IMR-90 (cell line): Measurements from ENCODE around the gene DHRS13. TPM values are rescaled to one million over a fixed set of nuclear protein-coding genes. Genes with fewer than 3 reads are reported as not detected.
"Not testable (repeated sequence)": the region's sequence is repeated elsewhere in the genome, so short reads cannot be mapped to it uniquely, and the experiment has no call there.

Experiments used
- ATAC-seq: fragments of 200-7000 bp; cut with Tn5 transposase; 2 replicates; pipeline ENCODE4 v1.9.1; 2020; ENCODE audit warnings: low read depth, mild to moderate bottlenecking, moderate library complexity
- BruUV-seq: library from RNA; stranded (reverse); fragments of 400-500 nt; replicated peaks from 2 replicates; lab custom pipeline; 2021; lab: Mats Ljungman, UMichigan
- CTCF ChIA-PET: fragments of 300-600 bp; formaldehyde crosslinking; extraction: SDS; loops from one replicate; lab custom pipeline; 2021; ENCODE audit warnings: antibody characterized with exemption; lab: Yijun Ruan, JAX
- POLR2A ChIA-PET: fragments of 300-600 bp; sonication (Branson Sonifier 250); formaldehyde crosslinking; loops from one replicate; lab custom pipeline; 2022; ENCODE audit warnings: antibody characterized with exemption; ENCODE audit not compliant: unreplicated experiment; lab: Charles Lee
- DNase-seq: peaks from one replicate; pipeline ENCODE4 v3.0.0; 2013
- H2AFZ ChIP-seq: replicated peaks from 2 replicates; pipeline ENCODE3; 2013; ENCODE audit warnings: low read length, mild to moderate bottlenecking; ENCODE audit not compliant: poor library complexity
- H2AK5ac ChIP-seq: 2 replicates; pipeline ENCODE4 v1.6.1; 2013; ENCODE audit warnings: low read depth, low read length, inconsistent platforms
- H2AK9ac ChIP-seq: replicated peaks from 2 replicates; pipeline ENCODE3; 2013; ENCODE audit warnings: mild to moderate bottlenecking, low read depth, low read length, moderate library complexity; ENCODE audit not compliant: poor library complexity
- H2BK120ac ChIP-seq: 2 replicates; pipeline ENCODE4 v1.6.1; 2013; ENCODE audit warnings: low read depth, low read length, inconsistent platforms
- H2BK15ac ChIP-seq: 3 replicates; pipeline ENCODE4 v1.6.1; 2013; ENCODE audit warnings: low read depth, low read length, inconsistent platforms
- H2BK20ac ChIP-seq: 2 replicates; pipeline ENCODE4 v1.6.1; 2013; ENCODE audit warnings: low read depth, mild to moderate bottlenecking, inconsistent platforms, low read length, moderate library complexity
- H2BK5ac ChIP-seq: 2 replicates; pipeline ENCODE4 v1.6.1; 2013; ENCODE audit warnings: mild to moderate bottlenecking, low read depth, low read length, inconsistent platforms; ENCODE audit not compliant: poor library complexity, severe bottlenecking
- H3K14ac ChIP-seq: replicated peaks from 2 replicates; pipeline ENCODE4 v1.6.1; 2013; ENCODE audit warnings: low read depth, low read length, inconsistent platforms
- H3K18ac ChIP-seq: 2 replicates; pipeline ENCODE4 v1.6.1; 2013; ENCODE audit warnings: low read depth, low read length, control low read depth
- H3K23ac ChIP-seq: 2 replicates; pipeline ENCODE4 v1.6.1; 2013; ENCODE audit warnings: low read depth, low read length, inconsistent platforms
- H3K27ac ChIP-seq: 2 replicates; pipeline ENCODE4 v1.5.1; 2013; ENCODE audit warnings: mild to moderate bottlenecking, control low read depth, low read length; ENCODE audit not compliant: insufficient read depth
- H3K27me3 ChIP-seq: 2 replicates; pipeline ENCODE4 v1.6.1; 2013; ENCODE audit warnings: low read length; ENCODE audit not compliant: control insufficient read depth, insufficient read depth
- H3K36me3 ChIP-seq: 2 replicates; pipeline ENCODE4 v1.6.1; 2013; ENCODE audit warnings: low read length, mixed read lengths; ENCODE audit not compliant: control insufficient read depth, insufficient read depth
- H3K4ac ChIP-seq: 2 replicates; pipeline ENCODE4 v1.6.1; 2013; ENCODE audit warnings: low read depth, low read length, inconsistent platforms
- H3K4me1 ChIP-seq: 2 replicates; pipeline ENCODE4 v1.6.1; 2013; ENCODE audit warnings: low read length, mixed read lengths; ENCODE audit not compliant: control insufficient read depth, insufficient read depth
- H3K4me2 ChIP-seq: 2 replicates; pipeline ENCODE4 v1.6.1; 2013; ENCODE audit warnings: low read depth, mild to moderate bottlenecking, control low read depth, low read length, moderate library complexity
- H3K4me3 ChIP-seq: 2 replicates; pipeline ENCODE4 v1.5.1; 2013; ENCODE audit warnings: low read depth, mild to moderate bottlenecking, control low read depth, low read length, moderate library complexity; ENCODE audit not compliant: insufficient read depth
- H3K56ac ChIP-seq: 2 replicates; pipeline ENCODE4 v1.6.1; 2013; ENCODE audit warnings: low read length, inconsistent platforms; ENCODE audit not compliant: insufficient read depth; ENCODE audit errors: extremely low read depth
- H3K79me1 ChIP-seq, 2 experiments: 2 replicates each; pipeline ENCODE4 v1.6.1; 2013; ENCODE audit warnings: low read length in 2 of 2, inconsistent platforms in 1 of 2, low read depth in 1 of 2
- H3K9ac ChIP-seq: 2 replicates; pipeline ENCODE4 v1.6.1; 2013; ENCODE audit warnings: low read depth, low read length, control low read depth
- H3K9me1 ChIP-seq: 2 replicates; pipeline ENCODE4 v1.6.1; 2013; ENCODE audit warnings: low read length, inconsistent platforms; ENCODE audit not compliant: insufficient read depth
- H3K9me3 ChIP-seq: 2 replicates; pipeline ENCODE4 v1.6.1; 2013; ENCODE audit warnings: low read length; ENCODE audit not compliant: control insufficient read depth, insufficient read depth
- H4K20me1 ChIP-seq: 2 replicates; pipeline ENCODE4 v1.6.1; 2013; ENCODE audit warnings: low read length, inconsistent platforms; ENCODE audit not compliant: insufficient read depth
- H4K5ac ChIP-seq: 2 replicates; pipeline ENCODE4 v1.6.1; 2013; ENCODE audit warnings: mild to moderate bottlenecking, low read depth, low read length, control low read depth
- H4K8ac ChIP-seq, 2 experiments: 2 replicates each; pipeline ENCODE4 v1.6.1; 2013; ENCODE audit warnings: low read depth in 2 of 2, low read length in 2 of 2, control low read depth in 1 of 2, inconsistent platforms in 1 of 2
- H4K91ac ChIP-seq: 2 replicates; pipeline ENCODE4 v1.6.1; 2013; ENCODE audit warnings: low read depth, low read length, inconsistent platforms; ENCODE audit not compliant: insufficient read depth
- CEBPB ChIP-seq: IDR thresholded peaks from 2 replicates; pipeline ENCODE4 v1.6.1; 2012; ENCODE audit warnings: low read depth, low read length, improper control_type of control experiment
- CHD1 ChIP-seq: IDR thresholded peaks from 2 replicates; pipeline ENCODE4 v1.6.1; 2012; ENCODE audit warnings: low read depth, low read length, improper control_type of control experiment
- ELK1 ChIP-seq: fragments of 150-350 bp; IDR thresholded peaks from 2 replicates; pipeline ENCODE4 v1.6.1; 2016; ENCODE audit warnings: low read depth, mild to moderate bottlenecking, low read length, moderate library complexity, borderline replicate concordance
- POLR2A ChIP-seq: IDR thresholded peaks from 2 replicates; pipeline ENCODE4 v1.6.1; 2012; ENCODE audit warnings: mild to moderate bottlenecking, low read depth, low read length
- RAD21 ChIP-seq: IDR thresholded peaks from 2 replicates; pipeline ENCODE4 v1.6.1; 2012; ENCODE audit warnings: low read length, improper control_type of control experiment
- RCOR1 ChIP-seq: IDR thresholded peaks from 2 replicates; pipeline ENCODE4 v1.6.1; 2012; ENCODE audit warnings: mild to moderate bottlenecking, low read length, improper control_type of control experiment; ENCODE audit not compliant: insufficient replicate concordance
- RFX5 ChIP-seq: IDR thresholded peaks from 2 replicates; pipeline ENCODE4 v1.8.0; 2012; ENCODE audit warnings: low read depth, mild to moderate bottlenecking, low read length, moderate library complexity
- USF2 ChIP-seq: fragments of 150-350 bp; IDR thresholded peaks from 2 replicates; pipeline ENCODE4 v1.6.1; 2017; ENCODE audit warnings: mild to moderate bottlenecking, antibody characterized with exemption, low read length, low read depth
- WGBS, 2 experiments: methylation state at CpG; one replicate each; pipeline versions ENCODE4 v1.1.5 to v1.1.7; 2013; ENCODE audit warnings: missing lambda C conversion rate in 2 of 2; ENCODE audit not compliant: insufficient read length in 1 of 2; ENCODE audit errors: extremely low coverage in 2 of 2; 5-methylcytosine and 5-hydroxymethylcytosine counted together
- dilution Hi-C: fragments of 300-500 bp; cut with HindIII; formaldehyde crosslinking; loops from one replicate; pipeline ENCODE4 v1.14.3; 2018; ENCODE audit warnings: low sequenced_read_pairs; ENCODE audit not compliant: unreplicated experiment
- in situ Hi-C: fragments of 300-500 bp; cut with MboI; formaldehyde crosslinking; loops from 3 replicates; pipeline ENCODE4 v1.14.3; 2019; ENCODE audit warnings: low sequenced_read_pairs, inconsistent platforms, mixed read lengths
- intact Hi-C: fragments of 100-400 bp; cut with micrococcal nuclease; formaldehyde crosslinking; loops from 2 replicates; pipeline ENCODE4 v1.10.0; 2022
- polyA plus RNA-seq, 3 experiments: library from polyadenylated mRNA; depleted of rRNA; stranded (reverse); fragments of >200 nt; gene quantifications; 2 replicates each; pipeline ENCODE4 v1.2.3, GENCODE V29; 2012; ENCODE audit warnings: low replicate concordance in 1 of 3
- total RNA-seq: library from RNA; depleted of rRNA; stranded (reverse); fragments of >200 nt; gene quantifications from 2 replicates; pipeline ENCODE4 v1.2.3, GENCODE V29; 2012

Gene DHRS13
- total and polyA plus RNA-seq, 2 of the 4 experiments (the other 2 are of a cell fraction) = 2.7 to 3.9 TPM

- H3K4me2 ChIP-seq = no peak overlapping the region
- H3K4me1 ChIP-seq = peaks cover 18% of the 10 kb centered on the region
- no peak for TF ChIP-seq ELK1
- TF ChIP-seq CHD1 = no peak
- TF ChIP-seq CEBPB = no peak
- no peak for TF ChIP-seq RFX5
- TF ChIP-seq RCOR1 = no peak
- no peak for TF ChIP-seq RAD21
- TF ChIP-seq USF2 = no peak
- no peak for TF ChIP-seq POLR2A
- peaks cover 13% of the 10 kb centered on the region for H3K9me1 ChIP-seq
- H3K9me3 ChIP-seq = no peaks in the 10 kb centered on the region
- no peak for ATAC-seq
- no peak overlapping the region for H2BK20ac ChIP-seq
- in situ Hi-C loops = no loop called here
- no CpG with 5 or more reads among the region's 4 CpGs for WGBS, 2 experiments
- H4K20me1 ChIP-seq = peaks cover 31% of the 10 kb centered on the region; the same call in 1 of the 2 replicates
- no peak overlapping the region for H3K9ac ChIP-seq
- H3K56ac ChIP-seq = no peak overlapping the region
- no peak overlapping the region for H3K14ac ChIP-seq
- no peak overlapping the region for H4K91ac ChIP-seq
- H2BK5ac ChIP-seq = no peak overlapping the region
- H2BK15ac ChIP-seq = no peak overlapping the region
- H3K4ac ChIP-seq = no peak overlapping the region
- CTCF ChIA-PET = no interaction called here
- H3K27me3 ChIP-seq = no peaks in the 10 kb centered on the region
- H3K36me3 ChIP-seq = peaks cover 30% of the 10 kb centered on the region
- H4K5ac ChIP-seq = no peak overlapping the region
- no peak overlapping the region for H3K4me3 ChIP-seq
- POLR2A ChIA-PET = no interaction called here
- no peak overlapping the region for H2AK5ac ChIP-seq
- no TSS peak for BruUV-seq
- H4K8ac ChIP-seq = no peak overlapping the region
- no peak overlapping the region for H2BK120ac ChIP-seq
- H2AK9ac ChIP-seq = no peak overlapping the region
- no peak overlapping the region for H3K18ac ChIP-seq
- no peak for DNase-seq
- H3K79me1 ChIP-seq = peaks cover 6 to 32% of the 10 kb centered on the region in 2 experiments; a peak in 3 of 4 replicates
- intact Hi-C loops = loop anchor here (5.0 kb wide), 1 partner anchor 43 kb away; no protein-coding TSS in a partner anchor
- H3K23ac ChIP-seq = no peak overlapping the region
- H2AFZ ChIP-seq = no peak overlapping the region
- dilution Hi-C loops = no loop called here
- H3K27ac ChIP-seq = no peak overlapping the region
Measured at GRCh38 chr17:28904800-28905199, 1.9 kb upstream of the DHRS13 start.

- dilution Hi-C loops, intact Hi-C loops, H4K91ac ChIP-seq, DNase-seq, H3K9ac ChIP-seq, H3K27me3 ChIP-seq, ATAC-seq, H2BK5ac ChIP-seq, BruUV-seq, POLR2A ChIA-PET, H3K56ac ChIP-seq, H3K4me3 ChIP-seq, H2BK15ac ChIP-seq, H3K18ac ChIP-seq, H4K8ac ChIP-seq, H2BK20ac ChIP-seq, H2BK120ac ChIP-seq, H2AK9ac ChIP-seq, H3K14ac ChIP-seq, H3K4ac ChIP-seq, H4K5ac ChIP-seq, H3K27ac ChIP-seq, H3K9me3 ChIP-seq, H3K23ac ChIP-seq, H3K4me2 ChIP-seq, H2AFZ ChIP-seq, in situ Hi-C loops: not testable (repeated sequence)
- Histone ChIP-seq H3K4me1 (peaks cover 12% of the 10 kb centered on the region), H3K79me1 (peaks cover 6 to 37% of the 10 kb centered on the region in 2 experiments; a peak in 3 of 4 replicates), H2AK5ac (peak overlapping the region; percentile 59; the same call in 1 of the 2 replicates), H3K36me3 (peaks cover 25% of the 10 kb centered on the region), H4K20me1 (peaks cover 23% of the 10 kb centered on the region; the same call in 1 of the 2 replicates), H3K9me1 (peaks cover 17% of the 10 kb centered on the region)
- WGBS, 2 experiments = no CpG with 5 or more reads among the region's 5 CpGs
- CTCF ChIA-PET = interaction anchor here (1.7 kb wide), 1 partner anchor 140 kb away, joined by 6 read pairs; no protein-coding TSS in a partner anchor
Measured at GRCh38 chr17:28903546-28903841, 615 bp upstream of the DHRS13 start.
